PC-9 (cell line): ENCODE data around the gene B3GALNT1. TPM values are rescaled to one million over a fixed set of nuclear protein-coding genes. Genes with fewer than 3 reads are reported as not detected.

ENCODE experiments used
- BruUV-seq: library from RNA; stranded (reverse); fragments of 400-500 nt; replicated peaks from 2 replicates; lab custom pipeline; 2021; lab: Mats Ljungman, UMichigan
- CTCF ChIA-PET: fragments of 300-600 bp; sonication (Branson Sonifier 250); formaldehyde crosslinking; loops from one replicate; lab custom pipeline; 2022; ENCODE audit warnings: antibody characterized with exemption; lab: Charles Lee
- POLR2A ChIA-PET: fragments of 300-600 bp; sonication (Branson Sonifier 250); formaldehyde crosslinking; loops from one replicate; lab custom pipeline; 2022; ENCODE audit warnings: antibody characterized with exemption; ENCODE audit not compliant: unreplicated experiment; lab: Charles Lee
- DNase-seq, 2 experiments: peaks; one replicate each; pipeline versions ENCODE4 v3.0.0 to v3.0.0-alpha.2; 2015 to 2022; ENCODE audit warnings: mixed read lengths in 1 of 2
- H2AFZ ChIP-seq: fragments of 200-600 bp; sonication (generic); 2 replicates; pipeline ENCODE4 v1.8.1; 2017; ENCODE audit warnings: antibody characterized with exemption
- H3F3A ChIP-seq: fragments of 200-600 bp; sonication (generic); 2 replicates; pipeline ENCODE4 v1.8.1; 2017; ENCODE audit warnings: antibody characterized with exemption, mild to moderate bottlenecking, low read depth; ENCODE audit not compliant: insufficient read depth
- H3K27ac ChIP-seq: fragments of 200-600 bp; sonication (generic); 2 replicates; pipeline ENCODE4 v1.6.1; 2016; ENCODE audit warnings: mixed run types
- H3K27me3 ChIP-seq: fragments of 200-600 bp; sonication (generic); 2 replicates; pipeline ENCODE4 v1.6.1; 2016; ENCODE audit warnings: low read depth, mixed run types; ENCODE audit not compliant: insufficient read depth
- H3K36me3 ChIP-seq: fragments of 200-600 bp; sonication (generic); 2 replicates; pipeline ENCODE4 v1.6.1; 2016; ENCODE audit warnings: low read depth, mixed run types
- H3K4me1 ChIP-seq: fragments of 200-600 bp; sonication (generic); replicated peaks from 2 replicates; pipeline ENCODE4 v1.6.1; 2016; ENCODE audit warnings: mixed run types; ENCODE audit not compliant: insufficient read depth
- H3K4me2 ChIP-seq: fragments of 200-600 bp; sonication (generic); 2 replicates; pipeline ENCODE4 v1.6.1; 2017; ENCODE audit warnings: mixed run types
- H3K4me3 ChIP-seq: fragments of 200-600 bp; sonication (generic); 2 replicates; pipeline ENCODE4 v1.6.1; 2016; ENCODE audit warnings: mixed run types
- H3K79me2 ChIP-seq: fragments of 200-600 bp; sonication (generic); 2 replicates; pipeline ENCODE4 v1.6.1; 2017; ENCODE audit warnings: low read depth, mixed run types
- H3K9me2 ChIP-seq: fragments of 200-600 bp; sonication (generic); 2 replicates; pipeline ENCODE4 v1.8.1; 2017; ENCODE audit warnings: mild to moderate bottlenecking; ENCODE audit not compliant: insufficient read depth
- H3K9me3 ChIP-seq: fragments of 200-600 bp; sonication (generic); 2 replicates; pipeline ENCODE4 v1.8.1; 2016; ENCODE audit warnings: low read depth; ENCODE audit not compliant: insufficient read depth
- H4K20me1 ChIP-seq: fragments of 200-600 bp; sonication (generic); 2 replicates; pipeline ENCODE4 v1.8.1; 2017; ENCODE audit not compliant: insufficient read depth
- CTCF ChIP-seq: fragments of 200-600 bp; sonication (generic); conservative IDR thresholded peaks from 2 replicates; pipeline ENCODE4 v1.6.1; 2017; ENCODE audit warnings: mixed run types, antibody characterized with exemption, mild to moderate bottlenecking, moderate library complexity
- EZH2 ChIP-seq: fragments of 200-600 bp; sonication (generic); IDR thresholded peaks from 2 replicates; pipeline ENCODE4 v1.8.0; 2017; ENCODE audit warnings: antibody characterized with exemption, low read depth
- intact Hi-C: fragments of 100-400 bp; cut with micrococcal nuclease; formaldehyde crosslinking; loops from one replicate; pipeline ENCODE4 v1.10.0; 2022; ENCODE audit not compliant: unreplicated experiment
- total RNA-seq: library from RNA; stranded (reverse); gene quantifications from 2 replicates; pipeline ENCODE4 v1.2.3, GENCODE V29; 2021

The B3GALNT1 gene
- total RNA-seq, 1 experiment from 2014 or later: 8.8 TPM

- H3K9me2 ChIP-seq: no peaks in the 10 kb centered on the region; the same call in 1 of the 2 replicates
- peaks cover 3% of the 10 kb centered on the region; the same call in 1 of the 2 replicates for H3K9me3 ChIP-seq
- H3K4me3 ChIP-seq: no peak overlapping the region
- no peaks in the 10 kb centered on the region for H3K27me3 ChIP-seq
- no TSS peak for BruUV-seq
- no peak for TF ChIP-seq CTCF
- no peak for TF ChIP-seq EZH2
- H3F3A ChIP-seq: no peaks in the 10 kb centered on the region
- no peak overlapping the region for H3K27ac ChIP-seq
- H3K4me1 ChIP-seq: no peaks in the 10 kb centered on the region
- intact Hi-C loops: no loop called here
- no peaks in the 10 kb centered on the region for H4K20me1 ChIP-seq
- ChIA-PET POLR2A (interaction anchor here (0.5 kb wide), 1 partner anchor 19 kb away, joined by 6 read pairs; no protein-coding TSS in a partner anchor), CTCF (no interaction called here)
- H3K36me3 ChIP-seq: no peaks in the 10 kb centered on the region
- H3K79me2 ChIP-seq: no peaks in the 10 kb centered on the region
- no peak for DNase-seq
- H2AFZ ChIP-seq: no peak overlapping the region
- no peak overlapping the region for H3K4me2 ChIP-seq
Measured at GRCh38 chr3:161126495-161126894, 21.3 kb upstream of the B3GALNT1 start.

- Histone ChIP-seq H3K27ac (no peak overlapping the region), H3K4me2 (no peak overlapping the region), H3K79me2 (no peaks in the 10 kb centered on the region), H2AFZ (no peak overlapping the region), H3K36me3 (no peaks in the 10 kb centered on the region), H3K4me1 (no peaks in the 10 kb centered on the region), H3K27me3 (no peaks in the 10 kb centered on the region), H3F3A (no peaks in the 10 kb centered on the region), H3K4me3 (no peak overlapping the region), H3K9me3 (peaks cover 30% of the 10 kb centered on the region), H4K20me1 (no peaks in the 10 kb centered on the region), H3K9me2 (no peaks in the 10 kb centered on the region)
- no TSS peak for BruUV-seq
- ChIA-PET CTCF (no interaction called here), POLR2A (no interaction called here)
- intact Hi-C loops: no loop called here
- no peak for DNase-seq
- TF ChIP-seq CTCF (no peak), EZH2 (no peak)
Measured at GRCh38 chr3:161117646-161118045, 12.5 kb upstream of the B3GALNT1 start.

- intact Hi-C loops: loop anchor here (10.0 kb wide), 1 partner anchor 316 kb away; no protein-coding TSS in a partner anchor
- TF ChIP-seq EZH2 (no peak), CTCF (no peak)
- Histone ChIP-seq H3K27me3 (no peaks in the 10 kb centered on the region), H3K4me2 (no peak overlapping the region), H3K9me3 (peaks cover 3% of the 10 kb centered on the region; the same call in 1 of the 2 replicates), H3F3A (peaks cover 8% of the 10 kb centered on the region; the same call in 1 of the 2 replicates), H3K9me2 (no peaks in the 10 kb centered on the region), H3K79me2 (no peaks in the 10 kb centered on the region), H3K36me3 (no peaks in the 10 kb centered on the region), H3K4me3 (no peak overlapping the region), H3K4me1 (peaks cover 23% of the 10 kb centered on the region), H3K27ac (peak overlapping the region; percentile 11; the same call in 1 of the 2 replicates), H4K20me1 (no peaks in the 10 kb centered on the region), H2AFZ (no peak overlapping the region)
- no TSS peak for BruUV-seq
- ChIA-PET POLR2A (no interaction called here), CTCF (no interaction called here)
- DNase-seq: peak; percentile 22 to 68
Measured at GRCh38 chr3:161108840-161109239, 3.7 kb upstream of the B3GALNT1 start.
